Progenitor cell of endocrine pancreas (in vitro differentiated cells): ENCODE results near the gene LHX6. TPM values are rescaled to one million over a fixed set of nuclear protein-coding genes. Genes with fewer than 3 reads are reported as not detected.

ENCODE experiments used
- DNase-seq: peaks from one replicate; pipeline ENCODE4 v3.0.0; 2021; ENCODE audit warnings: low spot score; ENCODE audit not compliant: unreplicated experiment
- H3K27ac Mint-ChIP-seq: 2 replicates; pipeline ENCODE4 v1.8.0; 2021; ENCODE audit warnings: mild to moderate bottlenecking, moderate library complexity, mixed read lengths
- H3K27me3 Mint-ChIP-seq: 2 replicates; pipeline ENCODE4 v1.8.0; 2021; ENCODE audit warnings: mixed read lengths
- H3K36me3 Mint-ChIP-seq: 2 replicates; pipeline ENCODE4 v1.8.0; 2022; ENCODE audit warnings: mixed read lengths; ENCODE audit not compliant: insufficient read depth
- H3K4me1 Mint-ChIP-seq: 2 replicates; pipeline ENCODE4 v1.8.0; 2021; ENCODE audit warnings: low read depth, mixed read lengths
- H3K4me3 Mint-ChIP-seq: 2 replicates; pipeline ENCODE4 v1.8.0; 2021; ENCODE audit warnings: low read depth, mild to moderate bottlenecking, moderate library complexity, mixed read lengths
- H3K9me3 Mint-ChIP-seq: 2 replicates; pipeline ENCODE4 v1.8.0; 2021; ENCODE audit warnings: low read depth, mixed read lengths
- CTCF ChIP-seq: fragments of 200-600 bp; sonication (generic); IDR thresholded peaks from one replicate; pipeline ENCODE4 v1.5.0; 2021; ENCODE audit warnings: antibody characterized with exemption, mild to moderate bottlenecking; ENCODE audit not compliant: unreplicated experiment
- total RNA-seq: library from RNA; stranded (reverse); gene quantifications from 2 replicates; pipeline ENCODE4 v1.2.1, GENCODE V29; 2021

LHX6 gene
- total RNA-seq, 1 donor from 2014 or later: 1.6 TPM

GRCh38 chr9:122197882-122198281, 30.9 kb downstream of the LHX6 start:
- TF ChIP-seq CTCF: no peak
- no peak overlapping the region for H3K4me3 Mint-ChIP-seq
- no peaks in the 10 kb centered on the region for H3K36me3 Mint-ChIP-seq
- H3K4me1 Mint-ChIP-seq: peaks cover 4% of the 10 kb centered on the region
- H3K9me3 Mint-ChIP-seq: no peaks in the 10 kb centered on the region
- no peak for DNase-seq
- H3K27ac Mint-ChIP-seq: no peak overlapping the region
- H3K27me3 Mint-ChIP-seq: peaks cover 44% of the 10 kb centered on the region

- H3K9me3 Mint-ChIP-seq: no peaks in the 10 kb centered on the region
- no peak for DNase-seq
- no peak overlapping the region for H3K27ac Mint-ChIP-seq
- no peak overlapping the region for H3K4me3 Mint-ChIP-seq
- TF ChIP-seq CTCF: no peak
- H3K27me3 Mint-ChIP-seq: peaks cover 46% of the 10 kb centered on the region
- H3K36me3 Mint-ChIP-seq: no peaks in the 10 kb centered on the region
- peaks cover 6% of the 10 kb centered on the region for H3K4me1 Mint-ChIP-seq
Measured at GRCh38 chr9:122197426-122197825, 31.3 kb downstream of the LHX6 start.

DNA sequence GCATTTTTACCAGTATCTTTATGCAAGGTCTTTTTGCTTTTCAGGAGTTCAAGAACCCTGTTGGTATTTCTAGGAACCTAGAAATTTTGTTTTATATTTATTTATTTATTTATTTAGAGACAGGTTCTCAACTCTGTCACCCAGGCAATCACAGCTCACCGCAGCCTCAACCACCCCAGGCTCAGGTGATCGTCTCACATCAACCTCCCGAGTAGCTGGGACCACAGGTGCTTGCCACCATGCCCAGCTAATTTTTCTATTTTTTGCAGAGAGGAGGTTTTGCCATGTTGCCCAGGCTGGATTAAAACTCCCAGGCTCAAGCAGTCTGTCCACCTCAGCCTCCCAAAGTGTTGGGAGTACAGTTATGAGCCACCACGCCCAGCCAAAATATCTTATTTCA, 32.9 kb downstream of the LHX6 start:
- Mint-ChIP-seq H3K36me3 (no peaks in the 10 kb centered on the region), H3K27ac (no peak overlapping the region), H3K4me3 (no peak overlapping the region), H3K4me1 (peaks cover 6% of the 10 kb centered on the region), H3K9me3 (no peaks in the 10 kb centered on the region), H3K27me3 (peaks cover 55% of the 10 kb centered on the region)
- no peak for DNase-seq
- TF ChIP-seq CTCF: no peak

DNA sequence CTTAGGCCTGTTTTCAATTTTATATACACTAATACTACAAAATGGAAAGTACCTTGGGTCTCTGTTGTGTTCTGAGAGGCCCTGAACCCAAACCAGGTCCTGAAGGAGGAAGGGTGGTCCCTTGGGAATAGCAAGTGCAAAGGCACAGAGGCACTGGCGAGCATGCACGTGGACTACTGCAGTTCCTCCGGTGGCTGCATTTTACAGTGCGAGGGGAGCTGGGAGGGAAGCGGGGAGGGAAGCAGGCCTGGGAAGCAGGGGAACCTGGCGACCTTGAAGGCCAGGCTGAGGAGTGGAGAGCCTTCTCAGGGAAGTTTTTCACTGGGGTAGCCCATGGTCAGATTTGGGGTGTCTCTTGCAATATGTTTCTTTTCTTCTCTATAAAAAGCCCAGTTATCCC, 35.1 kb downstream of the LHX6 start:
- no peak for TF ChIP-seq CTCF
- no peaks in the 10 kb centered on the region for H3K36me3 Mint-ChIP-seq
- peaks cover 6% of the 10 kb centered on the region for H3K4me1 Mint-ChIP-seq
- no peak overlapping the region for H3K27ac Mint-ChIP-seq
- H3K4me3 Mint-ChIP-seq: no peak overlapping the region
- no peak for DNase-seq
- H3K9me3 Mint-ChIP-seq: no peaks in the 10 kb centered on the region
- peaks cover 41% of the 10 kb centered on the region for H3K27me3 Mint-ChIP-seq

- H3K36me3 Mint-ChIP-seq: no peaks in the 10 kb centered on the region
- no peak for DNase-seq
- peaks cover 35% of the 10 kb centered on the region for H3K27me3 Mint-ChIP-seq
- H3K27ac Mint-ChIP-seq: no peak overlapping the region
- H3K4me3 Mint-ChIP-seq: no peak overlapping the region
- no peak for TF ChIP-seq CTCF
- H3K4me1 Mint-ChIP-seq: peaks cover 6% of the 10 kb centered on the region
- no peaks in the 10 kb centered on the region for H3K9me3 Mint-ChIP-seq
Measured at GRCh38 chr9:122192914-122193525, 35.7 kb downstream of the LHX6 start.
